SK-N-SH (cell line): ENCODE measurements around the gene CPLX1. TPM values are rescaled to one million over a fixed set of nuclear protein-coding genes. Genes with fewer than 3 reads are reported as not detected.

Experiments
- CTCF ChIA-PET: fragments of 300-600, 350-600 bp; formaldehyde crosslinking; extraction: SDS; loops from one replicate; lab custom pipeline; 2021; lab: Yijun Ruan, JAX
- POLR2A ChIA-PET: fragments of 350-600 bp; sonication (Branson Sonifier 250); formaldehyde crosslinking; extraction: SDS; loops from one replicate; lab custom pipeline; 2020; ENCODE audit warnings: antibody characterized with exemption, inconsistent platforms; lab: Yijun Ruan, JAX
- DNase-seq: peaks from one replicate; pipeline ENCODE4 v3.0.0; 2012
- H2AFZ ChIP-seq: fragments of 200-600 bp; sonication (generic); 2 replicates; pipeline ENCODE4 v1.8.1; 2016; ENCODE audit warnings: antibody characterized with exemption, mild to moderate bottlenecking, low read depth
- H3F3A ChIP-seq: fragments of 200-600 bp; sonication (generic); replicated peaks from 2 replicates; pipeline ENCODE3; 2016; ENCODE audit warnings: antibody characterized with exemption, mild to moderate bottlenecking; ENCODE audit not compliant: insufficient read depth
- H3K27ac ChIP-seq, 2 experiments: fragments of 200-500 bp in 1 of 2; fragments of 200-600 bp in 1 of 2; sonication (Bioruptor generic) in 1 of 2; sonication (generic), shearing (Covaris generic) in 1 of 2; 2 replicates each; pipeline versions ENCODE4 v1.5.1 to v1.6.1; 2014 to 2016; ENCODE audit warnings: low read depth in 2 of 2, inconsistent platforms in 1 of 2, low read length in 1 of 2, mild to moderate bottlenecking in 1 of 2, mixed read lengths in 1 of 2
- H3K27me3 ChIP-seq: fragments of 200-600 bp; sonication (generic), shearing (Covaris generic); 2 replicates; pipeline ENCODE4 v1.6.1; 2016; ENCODE audit warnings: mixed run types; ENCODE audit not compliant: insufficient read depth
- H3K36me3 ChIP-seq, 2 experiments: fragments of 200-500 bp in 1 of 2; fragments of 200-600 bp in 1 of 2; sonication (Bioruptor generic) in 1 of 2; sonication (generic) in 1 of 2; replicated peaks in 1 of 2; 2 replicates each; pipeline versions ENCODE3 to v1.5.1; 2014 to 2016; ENCODE audit warnings: low read length in 1 of 2, mild to moderate bottlenecking in 1 of 2; ENCODE audit not compliant: insufficient read depth in 2 of 2, control insufficient read depth in 1 of 2
- H3K4me1 ChIP-seq, 2 experiments: fragments of 200-500 bp in 1 of 2; fragments of 200-600 bp in 1 of 2; sonication (Bioruptor generic) in 1 of 2; sonication (generic), shearing (Covaris generic) in 1 of 2; 2 replicates each; pipeline versions ENCODE4 v1.5.1 to v1.6.1; 2014 to 2016; ENCODE audit warnings: low read depth in 1 of 2, low read length in 1 of 2, mixed run types in 1 of 2; ENCODE audit not compliant: insufficient read depth in 2 of 2, control insufficient read depth in 1 of 2
- H3K4me2 ChIP-seq: fragments of 200-600 bp; sonication (generic), shearing (Covaris generic); 2 replicates; pipeline ENCODE4 v1.6.1; 2017; ENCODE audit warnings: mixed run types
- H3K4me3 ChIP-seq, 2 experiments: fragments of 200-500 bp in 1 of 2; fragments of 200-600 bp in 1 of 2; sonication (Bioruptor generic) in 1 of 2; sonication (generic), shearing (Covaris generic) in 1 of 2; 2 replicates each; pipeline versions ENCODE4 v1.5.1 to v1.8.1; 2014 to 2016; ENCODE audit warnings: low read depth in 2 of 2, inconsistent platforms in 1 of 2, low read length in 1 of 2, mild to moderate bottlenecking in 1 of 2, mixed read lengths in 1 of 2, moderate library complexity in 1 of 2
- H3K79me2 ChIP-seq: fragments of 200-600 bp; sonication (generic); 2 replicates; pipeline ENCODE4 v1.8.1; 2017; ENCODE audit warnings: mild to moderate bottlenecking; ENCODE audit not compliant: insufficient read depth
- H3K9ac ChIP-seq: fragments of 200-600 bp; sonication (generic); 2 replicates; pipeline ENCODE4 v1.6.1; 2017; ENCODE audit warnings: mixed run types
- H3K9me2 ChIP-seq: fragments of 200-600 bp; sonication (generic); 2 replicates; pipeline ENCODE4 v1.6.1; 2017; ENCODE audit warnings: mixed run types
- H3K9me3 ChIP-seq: fragments of 200-600 bp; sonication (generic); 2 replicates; pipeline ENCODE4 v1.6.1; 2017; ENCODE audit warnings: mixed run types, mild to moderate bottlenecking, moderate library complexity
- H4K20me1 ChIP-seq: fragments of 200-600 bp; sonication (generic); 2 replicates; pipeline ENCODE4 v1.6.1; 2017; ENCODE audit warnings: mild to moderate bottlenecking, mixed run types; ENCODE audit not compliant: insufficient read depth
- ELF1 ChIP-seq: IDR thresholded peaks from 2 replicates; pipeline ENCODE4 v1.4.0; 2012
- EZH2phosphoT487 ChIP-seq: fragments of 200-600 bp; sonication (generic); IDR thresholded peaks from 2 replicates; pipeline ENCODE4 v1.6.1; 2017; ENCODE audit warnings: low read depth, mixed run types, mild to moderate bottlenecking, antibody characterized with exemption, moderate library complexity, borderline replicate concordance
- FOXJ3 ChIP-seq: sonication (generic); formaldehyde crosslinking; IDR thresholded peaks from 2 replicates; pipeline ENCODE4 v1.5.1; 2020; ENCODE audit warnings: mild to moderate bottlenecking, missing genetic modification reagents
- GABPA ChIP-seq: IDR thresholded peaks from 2 replicates; pipeline ENCODE4 v1.4.0; 2012; ENCODE audit warnings: low read depth, mild to moderate bottlenecking
- GATA2 ChIP-seq: sonication (generic); formaldehyde crosslinking; IDR thresholded peaks from 2 replicates; pipeline ENCODE4 v1.5.0; 2020; ENCODE audit warnings: mild to moderate bottlenecking, missing genetic modification reagents
- IRF3 ChIP-seq: fragments of 150-350 bp; IDR thresholded peaks from 2 replicates; pipeline ENCODE4 v1.6.1; 2016; ENCODE audit warnings: mild to moderate bottlenecking, low read depth, low read length
- JUND ChIP-seq: IDR thresholded peaks from 2 replicates; pipeline ENCODE4 v1.4.0; 2012
- MEF2A ChIP-seq: IDR thresholded peaks from 2 replicates; pipeline ENCODE4 v1.4.0; 2012; ENCODE audit warnings: low read depth, borderline replicate concordance
- MXI1 ChIP-seq: IDR thresholded peaks from 2 replicates; pipeline ENCODE4 v1.6.1; 2012; ENCODE audit warnings: mild to moderate bottlenecking, low read depth, low read length, improper control_type of control experiment
- NFIC ChIP-seq: IDR thresholded peaks from 2 replicates; pipeline ENCODE4 v1.4.0; 2012; ENCODE audit warnings: borderline replicate concordance
- RCOR1 ChIP-seq: fragments of 150-350 bp; IDR thresholded peaks from 2 replicates; pipeline ENCODE4 v1.6.1; 2017; ENCODE audit warnings: antibody characterized with exemption, low read length
- RFX5 ChIP-seq: IDR thresholded peaks from 2 replicates; pipeline ENCODE4 v1.6.1; 2012; ENCODE audit warnings: mild to moderate bottlenecking, improper control_type of control experiment, low read length
- RXRA ChIP-seq: IDR thresholded peaks from 2 replicates; pipeline ENCODE4 v1.4.0; 2012; ENCODE audit warnings: low read depth, mild to moderate bottlenecking, borderline replicate concordance
- TAF1 ChIP-seq: IDR thresholded peaks from 2 replicates; pipeline ENCODE4 v1.6.1; 2012; ENCODE audit warnings: low read depth, mild to moderate bottlenecking, low read length, moderate library complexity, borderline replicate concordance
- TEAD4 ChIP-seq: IDR thresholded peaks from 2 replicates; pipeline ENCODE4 v1.4.0; 2012; ENCODE audit warnings: mild to moderate bottlenecking, borderline replicate concordance; ENCODE audit not compliant: insufficient read depth
- YY1 ChIP-seq: IDR thresholded peaks from 2 replicates; pipeline ENCODE4 v1.4.0; 2012; ENCODE audit warnings: low read depth, mild to moderate bottlenecking
- ZBTB33 ChIP-seq: IDR thresholded peaks from 2 replicates; pipeline ENCODE4 v1.4.0; 2012; ENCODE audit warnings: low read depth, borderline replicate concordance
- WGBS: methylation state at CpG from one replicate; pipeline ENCODE4 v1.1.6; 2017; ENCODE audit warnings: low lambda C conversion rate; 5-methylcytosine and 5-hydroxymethylcytosine counted together
- polyA plus RNA-seq, 3 experiments: library from polyadenylated mRNA; depleted of rRNA; stranded (reverse); fragments of >200 nt; gene quantifications; 2 replicates each; pipeline ENCODE4 v1.2.3, GENCODE V29; 2012
- TF ChIP-seq, protein P1 (sequence below): fragments of 200-600 bp; sonication (generic); IDR thresholded peaks from 2 replicates; pipeline ENCODE4 v1.6.1; 2017; ENCODE audit warnings: antibody characterized with exemption, mild to moderate bottlenecking, moderate library complexity

Gene CPLX1
- polyA plus RNA-seq, 1 of the 3 experiments (the other 2 are of a cell fraction) = 0.56 TPM

- H4K20me1 ChIP-seq = peaks cover 3% of the 10 kb centered on the region; the same call in 1 of the 2 replicates
- H3K79me2 ChIP-seq = peaks cover 20% of the 10 kb centered on the region
- H3K9ac ChIP-seq = no peak overlapping the region
- H3K4me1 ChIP-seq = peaks cover 4 to 60% of the 10 kb centered on the region in 2 experiments; a peak in 2 of 4 replicates
- peak overlapping the region in 1 of 2 experiments; percentile 8; a peak in 1 of 4 replicates for H3K27ac ChIP-seq
- no peak overlapping the region for H3K4me3 ChIP-seq
- no peak for DNase-seq
- ChIA-PET POLR2A (no interaction called here), CTCF (interaction anchor here (2.2 kb wide), 1 partner anchor 10 kb away, joined by 7 read pairs; no protein-coding TSS in a partner anchor)
- peaks cover 5% of the 10 kb centered on the region for H3F3A ChIP-seq
- TF ChIP-seq IRF3 (no peak), RFX5 (no peak), EZH2phosphoT487 (no peak), MEF2A (no peak), RXRA (no peak), MXI1 (no peak), ELF1 (no peak), GABPA (no peak), JUND (no peak), YY1 (no peak), TAF1 (no peak), FOXJ3 (no peak), NFIC (no peak), RCOR1 (no peak)
- WGBS = 92% methylated on average over 57 of the region's 57 CpGs
- H3K36me3 ChIP-seq = peaks cover 2 to 8% of the 10 kb centered on the region in 2 experiments
- H3K9me2 ChIP-seq = no peaks in the 10 kb centered on the region
- no peaks in the 10 kb centered on the region for H3K9me3 ChIP-seq
- no peaks in the 10 kb centered on the region for H3K27me3 ChIP-seq
- H2AFZ ChIP-seq = no peak overlapping the region
- no peak overlapping the region for H3K4me2 ChIP-seq
Observed at GRCh38 chr4:784401-785331, 41.3 kb downstream of the CPLX1 start.

GRCh38 chr4:781493-782216 is 44.3 kb downstream of the CPLX1 start:
- Histone ChIP-seq H3K4me2 (peak overlapping the region; percentile 88), H2AFZ (peak overlapping the region; percentile 87), H4K20me1 (peaks cover 14% of the 10 kb centered on the region), H3K9me3 (no peaks in the 10 kb centered on the region), H3K9ac (peak overlapping the region; percentile 100), H3K4me1 (peaks cover 6 to 36% of the 10 kb centered on the region in 2 experiments; a peak in 2 of 4 replicates), H3K4me3 (peak overlapping the region; percentile 85 to 86), H3K27me3 (no peaks in the 10 kb centered on the region), H3K79me2 (peaks cover 50% of the 10 kb centered on the region), H3K36me3 (peaks cover 17 to 31% of the 10 kb centered on the region in 2 experiments), H3K9me2 (no peaks in the 10 kb centered on the region), H3K27ac (peak overlapping the region; percentile 90 to 92), H3F3A (peaks cover 8% of the 10 kb centered on the region)
- WGBS = 1% methylated on average over 19 of the region's 57 CpGs
- POLR2A ChIA-PET = interaction anchor here (0.6 to 2.1 kb wide), 9 partner anchors 7 to 151 kb away, joined by 3 to 8 read pairs (median 3); partner anchors contain the start of genes GAK and TMEM175
- DNase-seq = peak; percentile 98
- CTCF ChIA-PET = interaction anchor here (0.8 to 1.7 kb wide), 2 partner anchors 39 to 205 kb away, joined by 3 to 8 read pairs; partner anchors contain the start of gene IDUA
- TF ChIP-seq, protein P1, sequence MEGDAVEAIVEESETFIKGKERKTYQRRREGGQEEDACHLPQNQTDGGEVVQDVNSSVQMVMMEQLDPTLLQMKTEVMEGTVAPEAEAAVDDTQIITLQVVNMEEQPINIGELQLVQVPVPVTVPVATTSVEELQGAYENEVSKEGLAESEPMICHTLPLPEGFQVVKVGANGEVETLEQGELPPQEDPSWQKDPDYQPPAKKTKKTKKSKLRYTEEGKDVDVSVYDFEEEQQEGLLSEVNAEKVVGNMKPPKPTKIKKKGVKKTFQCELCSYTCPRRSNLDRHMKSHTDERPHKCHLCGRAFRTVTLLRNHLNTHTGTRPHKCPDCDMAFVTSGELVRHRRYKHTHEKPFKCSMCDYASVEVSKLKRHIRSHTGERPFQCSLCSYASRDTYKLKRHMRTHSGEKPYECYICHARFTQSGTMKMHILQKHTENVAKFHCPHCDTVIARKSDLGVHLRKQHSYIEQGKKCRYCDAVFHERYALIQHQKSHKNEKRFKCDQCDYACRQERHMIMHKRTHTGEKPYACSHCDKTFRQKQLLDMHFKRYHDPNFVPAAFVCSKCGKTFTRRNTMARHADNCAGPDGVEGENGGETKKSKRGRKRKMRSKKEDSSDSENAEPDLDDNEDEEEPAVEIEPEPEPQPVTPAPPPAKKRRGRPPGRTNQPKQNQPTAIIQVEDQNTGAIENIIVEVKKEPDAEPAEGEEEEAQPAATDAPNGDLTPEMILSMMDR = no peak
- TF ChIP-seq IRF3 = peak; percentile 88
- no peak for TF ChIP-seq EZH2phosphoT487
- no peak for TF ChIP-seq RCOR1
- no peak for TF ChIP-seq ZBTB33
- peak; percentile 43; the same call in 1 of the 2 replicates for TF ChIP-seq GATA2 (CRISPR knock-in tag)
- TF ChIP-seq TEAD4 = no peak
- TF ChIP-seq GABPA = peak; percentile 53
- peak; percentile 91 for TF ChIP-seq TAF1
- TF ChIP-seq MEF2A = no peak
